Pulmonary artery endothelial cell (primary cell): ENCODE measurements around the gene ABHD11. TPM values are rescaled to one million over a fixed set of nuclear protein-coding genes. Genes with fewer than 3 reads are reported as not detected.
A peak's percentile ranks its signal among the peaks of the same experiment; 100 is the strongest.
"Not testable (repeated sequence)": the region's sequence is repeated elsewhere in the genome, so short reads cannot be mapped to it uniquely, and the experiment has no call there.

ENCODE experiments used
- DNase-seq: peaks from one replicate; pipeline ENCODE4 v3.0.0-alpha.2; 2011; ENCODE audit warnings: low read depth, low spot score
- total RNA-seq: library from RNA; depleted of rRNA; stranded (reverse); fragments of >200 nt; gene quantifications from 2 replicates; pipeline ENCODE4 v1.2.3, GENCODE V29; 2014

ABHD11 gene
- total RNA-seq, 1 donor from 2014 or later: 11.9 TPM

- DNase-seq: no peak
Measured at GRCh38 chr7:73746378-73746777, 7.8 kb upstream of the ABHD11 start.

- DNase-seq: no peak
Measured at GRCh38 chr7:73742753-73743641, 4.4 kb upstream of the ABHD11 start.

- no peak for DNase-seq
Measured at GRCh38 chr7:73742338-73742752, 3.7 kb upstream of the ABHD11 start.

- DNase-seq: no peak
Measured at GRCh38 chr7:73741600-73741999, 3.0 kb upstream of the ABHD11 start.

- DNase-seq: no peak
Measured at GRCh38 chr7:73740771-73741170, 2.2 kb upstream of the ABHD11 start.

- no peak for DNase-seq
Measured at GRCh38 chr7:73740212-73740611, 1.6 kb upstream of the ABHD11 start.

- no peak for DNase-seq
Measured at GRCh38 chr7:73739387-73739767, 775 bp upstream of the ABHD11 start.

GRCh38 chr7:73738220-73738611, 386 bp downstream of the ABHD11 start:
- no peak for DNase-seq

- no peak for DNase-seq
Measured at GRCh38 chr7:73737491-73738219, 947 bp downstream of the ABHD11 start.

- no peak for DNase-seq
Measured at GRCh38 chr7:73736885-73737284, 1.7 kb downstream of the ABHD11 start.

GRCh38 chr7:73735528-73735905, 3.1 kb downstream of the ABHD11 start:
- DNase-seq: no peak

GRCh38 chr7:73734619-73735527, 3.7 kb downstream of the ABHD11 start:
- DNase-seq: peak; percentile 60

- DNase-seq: no peak
Measured at GRCh38 chr7:73732397-73732796, 6.2 kb downstream of the ABHD11 start.

- DNase-seq: no peak
Measured at GRCh38 chr7:73730485-73730884, 8.1 kb downstream of the ABHD11 start.

- DNase-seq: no peak
Measured at GRCh38 chr7:73728551-73728950, 10.1 kb downstream of the ABHD11 start.

GRCh38 chr7:73727952-73728351, 10.7 kb downstream of the ABHD11 start:
- DNase-seq: no peak

- DNase-seq: no peak
Measured at GRCh38 chr7:73726083-73726466, 12.5 kb downstream of the ABHD11 start.

GRCh38 chr7:73723813-73724212, 14.8 kb downstream of the ABHD11 start:
- DNase-seq: no peak

GRCh38 chr7:73722785-73723184, 15.8 kb downstream of the ABHD11 start:
- no peak for DNase-seq

GRCh38 chr7:73722182-73722581, 16.4 kb downstream of the ABHD11 start:
- not testable (repeated sequence) for DNase-seq

GRCh38 chr7:73721377-73721817, 17.2 kb downstream of the ABHD11 start:
- DNase-seq: no peak

GRCh38 chr7:73720443-73720842, 18.2 kb downstream of the ABHD11 start:
- not testable (repeated sequence) for DNase-seq
